ENCODE data around the gene C10orf120.
A peak's percentile ranks its signal among the peaks of the same experiment; 100 is the strongest.

The C10orf120 gene

GRCh38 chr10:122703483-122704448, 4.1 kb upstream of the C10orf120 start (continued):
- TF ChIP-seq, protein P1, sequence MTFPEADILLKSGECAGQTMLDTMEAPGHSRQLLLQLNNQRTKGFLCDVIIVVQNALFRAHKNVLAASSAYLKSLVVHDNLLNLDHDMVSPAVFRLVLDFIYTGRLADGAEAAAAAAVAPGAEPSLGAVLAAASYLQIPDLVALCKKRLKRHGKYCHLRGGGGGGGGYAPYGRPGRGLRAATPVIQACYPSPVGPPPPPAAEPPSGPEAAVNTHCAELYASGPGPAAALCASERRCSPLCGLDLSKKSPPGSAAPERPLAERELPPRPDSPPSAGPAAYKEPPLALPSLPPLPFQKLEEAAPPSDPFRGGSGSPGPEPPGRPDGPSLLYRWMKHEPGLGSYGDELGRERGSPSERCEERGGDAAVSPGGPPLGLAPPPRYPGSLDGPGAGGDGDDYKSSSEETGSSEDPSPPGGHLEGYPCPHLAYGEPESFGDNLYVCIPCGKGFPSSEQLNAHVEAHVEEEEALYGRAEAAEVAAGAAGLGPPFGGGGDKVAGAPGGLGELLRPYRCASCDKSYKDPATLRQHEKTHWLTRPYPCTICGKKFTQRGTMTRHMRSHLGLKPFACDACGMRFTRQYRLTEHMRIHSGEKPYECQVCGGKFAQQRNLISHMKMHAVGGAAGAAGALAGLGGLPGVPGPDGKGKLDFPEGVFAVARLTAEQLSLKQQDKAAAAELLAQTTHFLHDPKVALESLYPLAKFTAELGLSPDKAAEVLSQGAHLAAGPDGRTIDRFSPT (tag by site-specific recombination; IDR thresholded peaks at IDR 0.05): no peak
- TF ChIP-seq, protein P2, sequence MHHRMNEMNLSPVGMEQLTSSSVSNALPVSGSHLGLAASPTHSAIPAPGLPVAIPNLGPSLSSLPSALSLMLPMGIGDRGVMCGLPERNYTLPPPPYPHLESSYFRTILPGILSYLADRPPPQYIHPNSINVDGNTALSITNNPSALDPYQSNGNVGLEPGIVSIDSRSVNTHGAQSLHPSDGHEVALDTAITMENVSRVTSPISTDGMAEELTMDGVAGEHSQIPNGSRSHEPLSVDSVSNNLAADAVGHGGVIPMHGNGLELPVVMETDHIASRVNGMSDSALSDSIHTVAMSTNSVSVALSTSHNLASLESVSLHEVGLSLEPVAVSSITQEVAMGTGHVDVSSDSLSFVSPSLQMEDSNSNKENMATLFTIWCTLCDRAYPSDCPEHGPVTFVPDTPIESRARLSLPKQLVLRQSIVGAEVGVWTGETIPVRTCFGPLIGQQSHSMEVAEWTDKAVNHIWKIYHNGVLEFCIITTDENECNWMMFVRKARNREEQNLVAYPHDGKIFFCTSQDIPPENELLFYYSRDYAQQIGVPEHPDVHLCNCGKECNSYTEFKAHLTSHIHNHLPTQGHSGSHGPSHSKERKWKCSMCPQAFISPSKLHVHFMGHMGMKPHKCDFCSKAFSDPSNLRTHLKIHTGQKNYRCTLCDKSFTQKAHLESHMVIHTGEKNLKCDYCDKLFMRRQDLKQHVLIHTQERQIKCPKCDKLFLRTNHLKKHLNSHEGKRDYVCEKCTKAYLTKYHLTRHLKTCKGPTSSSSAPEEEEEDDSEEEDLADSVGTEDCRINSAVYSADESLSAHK (tag by site-specific recombination; IDR thresholded peaks at IDR 0.05): no peak
- peak; percentile 95 for TF ChIP-seq ZNF654 (tag by site-specific recombination; IDR thresholded peaks at IDR 0.05; ENCODE audit: low read depth)
- no peak for TF ChIP-seq ZNF777 (tag by site-specific recombination; IDR thresholded peaks at IDR 0.05; ENCODE audit: borderline replicate concordance)
- TF ChIP-seq, protein P3, sequence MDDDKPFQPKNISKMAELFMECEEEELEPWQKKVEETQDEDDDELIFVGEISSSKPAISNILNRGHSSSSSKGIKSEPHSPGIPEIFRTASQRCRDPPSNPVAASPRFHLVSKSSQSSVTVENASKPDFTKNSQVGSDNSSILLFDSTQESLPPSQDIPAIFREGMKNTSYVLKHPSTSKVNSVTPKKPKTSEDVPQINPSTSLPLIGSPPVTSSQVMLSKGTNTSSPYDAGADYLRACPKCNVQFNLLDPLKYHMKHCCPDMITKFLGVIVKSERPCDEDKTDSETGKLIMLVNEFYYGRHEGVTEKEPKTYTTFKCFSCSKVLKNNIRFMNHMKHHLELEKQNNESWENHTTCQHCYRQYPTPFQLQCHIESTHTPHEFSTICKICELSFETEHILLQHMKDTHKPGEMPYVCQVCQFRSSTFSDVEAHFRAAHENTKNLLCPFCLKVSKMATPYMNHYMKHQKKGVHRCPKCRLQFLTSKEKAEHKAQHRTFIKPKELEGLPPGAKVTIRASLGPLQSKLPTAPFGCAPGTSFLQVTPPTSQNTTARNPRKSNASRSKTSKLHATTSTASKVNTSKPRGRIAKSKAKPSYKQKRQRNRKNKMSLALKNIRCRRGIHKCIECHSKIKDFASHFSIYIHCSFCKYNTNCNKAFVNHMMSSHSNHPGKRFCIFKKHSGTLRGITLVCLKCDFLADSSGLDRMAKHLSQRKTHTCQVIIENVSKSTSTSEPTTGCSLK (tag by site-specific recombination; IDR thresholded peaks at IDR 0.05): no peak
- TF ChIP-seq ZNF677 (tag by site-specific recombination; IDR thresholded peaks at IDR 0.05): no peak
- no peak for TF ChIP-seq HOXC10 (CRISPR knock-in tag; IDR thresholded peaks at IDR 0.05)
- no peak for TF ChIP-seq ZNF426 (tag by site-specific recombination; IDR thresholded peaks at IDR 0.05)
- TF ChIP-seq ZNF623 (tag by site-specific recombination; IDR thresholded peaks at IDR 0.05): no peak
- no peak for TF ChIP-seq ZNF514 (tag by site-specific recombination; IDR thresholded peaks at IDR 0.05)
- TF ChIP-seq ZNF19 (tag by site-specific recombination; IDR thresholded peaks at IDR 0.05; ENCODE audit: low read depth): no peak
- no peak for TF ChIP-seq ZNF529 (tag by site-specific recombination; IDR thresholded peaks at IDR 0.05; ENCODE audit: insufficient replicate concordance)
- TF ChIP-seq ZSCAN4 (tag by site-specific recombination; IDR thresholded peaks at IDR 0.05): peak; percentile 91
- TF ChIP-seq, protein P4, sequence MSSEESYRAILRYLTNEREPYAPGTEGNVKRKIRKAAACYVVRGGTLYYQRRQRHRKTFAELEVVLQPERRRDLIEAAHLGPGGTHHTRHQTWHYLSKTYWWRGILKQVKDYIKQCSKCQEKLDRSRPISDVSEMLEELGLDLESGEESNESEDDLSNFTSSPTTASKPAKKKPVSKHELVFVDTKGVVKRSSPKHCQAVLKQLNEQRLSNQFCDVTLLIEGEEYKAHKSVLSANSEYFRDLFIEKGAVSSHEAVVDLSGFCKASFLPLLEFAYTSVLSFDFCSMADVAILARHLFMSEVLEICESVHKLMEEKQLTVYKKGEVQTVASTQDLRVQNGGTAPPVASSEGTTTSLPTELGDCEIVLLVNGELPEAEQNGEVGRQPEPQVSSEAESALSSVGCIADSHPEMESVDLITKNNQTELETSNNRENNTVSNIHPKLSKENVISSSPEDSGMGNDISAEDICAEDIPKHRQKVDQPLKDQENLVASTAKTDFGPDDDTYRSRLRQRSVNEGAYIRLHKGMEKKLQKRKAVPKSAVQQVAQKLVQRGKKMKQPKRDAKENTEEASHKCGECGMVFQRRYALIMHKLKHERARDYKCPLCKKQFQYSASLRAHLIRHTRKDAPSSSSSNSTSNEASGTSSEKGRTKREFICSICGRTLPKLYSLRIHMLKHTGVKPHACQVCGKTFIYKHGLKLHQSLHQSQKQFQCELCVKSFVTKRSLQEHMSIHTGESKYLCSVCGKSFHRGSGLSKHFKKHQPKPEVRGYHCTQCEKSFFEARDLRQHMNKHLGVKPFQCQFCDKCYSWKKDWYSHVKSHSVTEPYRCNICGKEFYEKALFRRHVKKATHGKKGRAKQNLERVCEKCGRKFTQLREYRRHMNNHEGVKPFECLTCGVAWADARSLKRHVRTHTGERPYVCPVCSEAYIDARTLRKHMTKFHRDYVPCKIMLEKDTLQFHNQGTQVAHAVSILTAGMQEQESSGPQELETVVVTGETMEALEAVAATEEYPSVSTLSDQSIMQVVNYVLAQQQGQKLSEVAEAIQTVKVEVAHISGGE (tag by site-specific recombination; conservative IDR thresholded peaks at IDR 0.05; ENCODE audit: low read depth): no peak
- no peak for TF ChIP-seq KLF10 (tag by site-specific recombination; IDR thresholded peaks at IDR 0.05)
- TF ChIP-seq, protein P5, sequence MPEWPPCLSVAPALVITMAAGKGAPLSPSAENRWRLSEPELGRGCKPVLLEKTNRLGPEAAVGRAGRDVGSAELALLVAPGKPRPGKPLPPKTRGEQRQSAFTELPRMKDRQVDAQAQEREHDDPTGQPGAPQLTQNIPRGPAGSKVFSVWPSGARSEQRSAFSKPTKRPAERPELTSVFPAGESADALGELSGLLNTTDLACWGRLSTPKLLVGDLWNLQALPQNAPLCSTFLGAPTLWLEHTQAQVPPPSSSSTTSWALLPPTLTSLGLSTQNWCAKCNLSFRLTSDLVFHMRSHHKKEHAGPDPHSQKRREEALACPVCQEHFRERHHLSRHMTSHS (tag by site-specific recombination; IDR thresholded peaks at IDR 0.05): peak; percentile 65; the same call in 1 of the 2 replicates
- no peak for TF ChIP-seq ZNF48 (tag by site-specific recombination; IDR thresholded peaks at IDR 0.05)
- TF ChIP-seq YY2 (tag by site-specific recombination; IDR thresholded peaks at IDR 0.05): no peak
- TF ChIP-seq ZNF664 (tag by site-specific recombination; IDR thresholded peaks at IDR 0.05): no peak
- no peak for TF ChIP-seq ZNF830 (tag by site-specific recombination; IDR thresholded peaks at IDR 0.05; ENCODE audit: low read depth)
- TF ChIP-seq, protein P6, sequence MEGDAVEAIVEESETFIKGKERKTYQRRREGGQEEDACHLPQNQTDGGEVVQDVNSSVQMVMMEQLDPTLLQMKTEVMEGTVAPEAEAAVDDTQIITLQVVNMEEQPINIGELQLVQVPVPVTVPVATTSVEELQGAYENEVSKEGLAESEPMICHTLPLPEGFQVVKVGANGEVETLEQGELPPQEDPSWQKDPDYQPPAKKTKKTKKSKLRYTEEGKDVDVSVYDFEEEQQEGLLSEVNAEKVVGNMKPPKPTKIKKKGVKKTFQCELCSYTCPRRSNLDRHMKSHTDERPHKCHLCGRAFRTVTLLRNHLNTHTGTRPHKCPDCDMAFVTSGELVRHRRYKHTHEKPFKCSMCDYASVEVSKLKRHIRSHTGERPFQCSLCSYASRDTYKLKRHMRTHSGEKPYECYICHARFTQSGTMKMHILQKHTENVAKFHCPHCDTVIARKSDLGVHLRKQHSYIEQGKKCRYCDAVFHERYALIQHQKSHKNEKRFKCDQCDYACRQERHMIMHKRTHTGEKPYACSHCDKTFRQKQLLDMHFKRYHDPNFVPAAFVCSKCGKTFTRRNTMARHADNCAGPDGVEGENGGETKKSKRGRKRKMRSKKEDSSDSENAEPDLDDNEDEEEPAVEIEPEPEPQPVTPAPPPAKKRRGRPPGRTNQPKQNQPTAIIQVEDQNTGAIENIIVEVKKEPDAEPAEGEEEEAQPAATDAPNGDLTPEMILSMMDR (tag by site-specific recombination; IDR thresholded peaks at IDR 0.05): peak; percentile 82
- TF ChIP-seq ZNF140 (tag by site-specific recombination; IDR thresholded peaks at IDR 0.05): no peak
- no peak for TF ChIP-seq BCL11B (tag by site-specific recombination; IDR thresholded peaks at IDR 0.05; ENCODE audit: low read depth)
- no peak for TF ChIP-seq REPIN1 (tag by site-specific recombination; IDR thresholded peaks at IDR 0.05; ENCODE audit: low read depth)

Data from HEK293 (cell line).